Tibial nerve (tissue), 4 donors: ENCODE data around the gene MBLAC1. TPM values are rescaled to one million over a fixed set of nuclear protein-coding genes. Genes with fewer than 3 reads are reported as not detected.

Source experiments
- DNase-seq, 2 donors: peaks; one replicate each; pipeline ENCODE4 v3.0.0-alpha.2; 2019; ENCODE audit warnings: low spot score in 2 of 2
- H3K27ac ChIP-seq, 4 donors: fragments of 200-600 bp; sonication (generic) in 3 of 4; one replicate each; pipeline ENCODE4 v1.5.1; 2017 to 2019; ENCODE audit warnings: mild to moderate bottlenecking in 1 of 4
- H3K27me3 ChIP-seq, 2 donors: fragments of 200-600 bp; sonication (generic) in 1 of 2; one replicate each; pipeline versions ENCODE4 v1.5.1 to v1.6.0; 2017 to 2019
- H3K36me3 ChIP-seq, 3 donors: fragments of 200-600 bp; sonication (generic); one replicate each; pipeline ENCODE4 v1.5.1; 2018 to 2019
- H3K4me1 ChIP-seq, 4 donors: fragments of 200-600 bp; sonication (generic) in 3 of 4; one replicate each; pipeline ENCODE4 v1.5.1; 2017 to 2019
- H3K4me3 ChIP-seq, 4 donors: fragments of 200-600 bp; sonication (generic) in 3 of 4; one replicate each; pipeline ENCODE4 v1.5.1; 2017 to 2019; ENCODE audit warnings: mild to moderate bottlenecking in 1 of 4, moderate library complexity in 1 of 4
- H3K9me3 ChIP-seq, 4 donors: fragments of 200-600 bp; sonication (generic) in 3 of 4; one replicate each; pipeline ENCODE4 v1.5.1; 2017 to 2019
- EP300 ChIP-seq, 2 donors: sonication (generic); formaldehyde crosslinking; IDR thresholded peaks; one replicate each; pipeline ENCODE4 v1.6.1; 2017; ENCODE audit warnings: antibody characterized with exemption in 2 of 2, mild to moderate bottlenecking in 1 of 2
- POLR2A ChIP-seq, 2 donors: fragments of 450-650 bp; IDR thresholded peaks; one replicate each; pipeline ENCODE4 v1.6.1; 2017; ENCODE audit warnings: antibody characterized with exemption in 2 of 2, mild to moderate bottlenecking in 2 of 2, moderate library complexity in 2 of 2
- WGBS, 2 donors: methylation state at CpG; one replicate each; pipeline ENCODE4 v1.1.5; 2018; 5-methylcytosine and 5-hydroxymethylcytosine counted together
- total RNA-seq, 4 donors: library from RNA; depleted of rRNA; stranded (reverse); fragments of >200 nt; gene quantifications; one replicate each; pipeline ENCODE4 v1.1.0, GENCODE V29; 2016
- TF ChIP-seq, protein P1 (sequence below), 5 experiments: fragments of 200-600 bp in 3 of 5; fragments of 450-650 bp in 2 of 5; sonication (generic) in 3 of 5; IDR thresholded peaks; one replicate each; pipeline ENCODE4 v1.5.1; 2016 to 2019; ENCODE audit warnings: antibody characterized with exemption in 5 of 5, mild to moderate bottlenecking in 3 of 5, moderate library complexity in 2 of 5

The MBLAC1 gene
- total RNA-seq, 4 donors from 2014 or later = 3.9 to 9.2 (median 6.9) TPM

DNA sequence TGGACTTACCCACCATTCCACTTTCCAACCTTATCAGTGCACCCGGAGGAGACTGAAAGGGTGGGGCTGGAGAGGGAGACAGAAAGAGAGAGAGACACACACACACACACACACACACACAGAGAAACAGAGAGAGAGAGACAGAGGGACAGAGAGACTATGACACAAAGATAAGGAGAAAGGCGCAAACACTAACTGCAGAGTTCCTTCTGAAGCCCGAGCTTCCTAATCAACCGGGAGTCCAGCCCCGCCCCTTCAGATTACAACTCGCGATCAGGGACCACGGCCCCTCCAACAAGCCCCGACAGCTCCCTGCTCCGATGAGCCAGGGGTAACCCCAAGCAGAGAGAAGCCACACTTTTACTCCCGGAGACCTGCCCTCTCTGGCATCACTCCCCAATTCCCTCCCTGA lies 41.2 kb downstream of the MBLAC1 start:
- Histone ChIP-seq H3K9me3 (no peaks in the 10 kb centered on the region), H3K27me3 (peaks cover 0 to 12% of the 10 kb centered on the region in 2 donors), H3K4me1 (peaks cover 0 to 47% (median 29%) of the 10 kb centered on the region in 4 donors), H3K36me3 (peaks cover 0 to 7% (median 0%) of the 10 kb centered on the region in 3 donors), H3K4me3 (peak overlapping the region; percentile 29 to 57 (median 48)), H3K27ac (peak overlapping the region; percentile 76 to 87 (median 82))
- no peak for DNase-seq
- TF ChIP-seq EP300 (IDR thresholded peaks at IDR 0.05) (no peak), POLR2A (IDR thresholded peaks at IDR 0.05) (no peak)
- TF ChIP-seq, protein P1, sequence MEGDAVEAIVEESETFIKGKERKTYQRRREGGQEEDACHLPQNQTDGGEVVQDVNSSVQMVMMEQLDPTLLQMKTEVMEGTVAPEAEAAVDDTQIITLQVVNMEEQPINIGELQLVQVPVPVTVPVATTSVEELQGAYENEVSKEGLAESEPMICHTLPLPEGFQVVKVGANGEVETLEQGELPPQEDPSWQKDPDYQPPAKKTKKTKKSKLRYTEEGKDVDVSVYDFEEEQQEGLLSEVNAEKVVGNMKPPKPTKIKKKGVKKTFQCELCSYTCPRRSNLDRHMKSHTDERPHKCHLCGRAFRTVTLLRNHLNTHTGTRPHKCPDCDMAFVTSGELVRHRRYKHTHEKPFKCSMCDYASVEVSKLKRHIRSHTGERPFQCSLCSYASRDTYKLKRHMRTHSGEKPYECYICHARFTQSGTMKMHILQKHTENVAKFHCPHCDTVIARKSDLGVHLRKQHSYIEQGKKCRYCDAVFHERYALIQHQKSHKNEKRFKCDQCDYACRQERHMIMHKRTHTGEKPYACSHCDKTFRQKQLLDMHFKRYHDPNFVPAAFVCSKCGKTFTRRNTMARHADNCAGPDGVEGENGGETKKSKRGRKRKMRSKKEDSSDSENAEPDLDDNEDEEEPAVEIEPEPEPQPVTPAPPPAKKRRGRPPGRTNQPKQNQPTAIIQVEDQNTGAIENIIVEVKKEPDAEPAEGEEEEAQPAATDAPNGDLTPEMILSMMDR (IDR thresholded peaks at IDR 0.05) = no peak
- 1 to 3% methylated on average over 11 of the region's 11 CpGs for WGBS, 2 donors

DNA sequence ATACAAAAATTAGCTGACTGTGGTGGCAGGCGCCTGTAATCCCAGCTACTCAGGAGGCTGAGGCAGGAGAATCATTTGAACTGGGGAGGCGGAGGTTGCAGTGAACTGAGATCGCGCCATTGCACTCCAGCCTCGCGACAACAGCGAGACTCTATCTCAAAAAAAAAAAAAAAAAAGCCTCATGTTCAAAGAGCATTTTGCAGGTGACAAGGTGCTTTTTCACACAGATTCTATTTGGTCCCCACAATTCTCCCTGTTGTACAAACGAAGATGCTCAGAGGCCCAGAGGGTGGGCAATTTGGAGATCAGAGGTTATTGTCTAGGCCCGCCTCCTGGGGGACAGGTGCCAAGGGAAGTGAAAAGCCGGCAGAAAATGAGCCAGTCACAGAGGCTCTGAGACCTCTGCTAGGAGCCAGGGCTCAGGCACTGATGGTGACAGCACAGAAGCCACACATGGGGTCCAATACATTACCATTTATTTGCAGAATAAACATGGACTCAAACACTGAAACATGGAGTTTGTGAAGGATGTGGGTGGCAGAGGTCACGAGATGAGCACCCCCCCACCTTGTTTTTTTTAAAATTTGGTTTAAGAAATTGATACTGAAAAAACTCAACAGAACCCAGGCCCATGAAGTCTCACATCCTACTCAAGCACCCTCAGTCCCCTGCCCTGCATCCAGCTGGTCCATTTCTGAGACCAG lies 42.5 kb downstream of the MBLAC1 start:
- peaks cover 0 to 47% (median 27%) of the 10 kb centered on the region in 4 donors for H3K4me1 ChIP-seq
- TF ChIP-seq POLR2A (IDR thresholded peaks at IDR 0.05) (no peak), EP300 (IDR thresholded peaks at IDR 0.05) (no peak)
- TF ChIP-seq, protein P1 (IDR thresholded peaks at IDR 0.05) = no peak
- 86 to 88% methylated on average over 11 of the region's 11 CpGs for WGBS, 2 donors
- peak overlapping the region in 3 of 4 donors; percentile 79 to 87 (median 86) for H3K27ac ChIP-seq
- peak overlapping the region in 1 of 4 donors; percentile 57 for H3K4me3 ChIP-seq
- DNase-seq = no peak
- no peaks in the 10 kb centered on the region for H3K36me3 ChIP-seq
- H3K9me3 ChIP-seq = no peaks in the 10 kb centered on the region
- H3K27me3 ChIP-seq = peaks cover 0 to 12% of the 10 kb centered on the region in 2 donors

DNA sequence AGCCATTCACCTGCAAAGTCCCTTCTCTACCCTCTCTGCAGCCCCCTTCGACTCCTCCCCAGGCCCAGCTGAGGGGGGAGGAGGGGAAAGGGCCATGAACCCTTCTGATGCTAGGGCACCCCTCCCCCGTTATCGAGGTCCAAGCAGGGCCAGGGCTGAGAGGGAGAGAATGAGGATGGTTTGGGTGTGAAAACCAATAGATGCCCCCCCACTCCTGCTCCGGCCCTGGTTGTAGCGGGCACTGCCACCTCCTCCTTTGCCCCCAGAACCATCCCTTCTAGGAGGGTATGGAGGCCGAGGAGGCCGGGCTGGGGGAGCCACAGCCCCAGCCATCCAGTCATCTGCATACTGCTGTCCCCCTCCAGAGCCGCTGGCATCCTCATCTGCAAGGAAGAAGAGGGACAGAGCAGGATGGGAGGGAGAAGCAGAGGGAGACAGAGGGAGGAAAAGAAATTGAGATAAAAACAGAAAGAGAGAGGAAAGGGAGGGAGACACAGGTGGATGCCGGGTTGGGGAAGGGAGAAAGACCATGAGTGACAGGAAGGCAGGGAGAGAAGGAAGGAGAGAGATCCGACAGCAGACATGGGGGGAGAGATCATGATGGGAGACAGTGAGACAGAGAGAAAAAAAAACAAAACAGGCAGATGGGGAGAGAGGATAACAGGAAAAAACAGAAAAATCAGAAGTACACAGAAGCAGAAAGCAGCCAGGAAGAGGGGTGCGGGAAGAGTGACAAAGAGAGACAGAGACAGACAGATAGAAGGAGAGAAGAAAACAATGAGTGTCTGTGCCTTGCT lies 43.5 kb downstream of the MBLAC1 start:
- no peak overlapping the region for H3K4me3 ChIP-seq
- H3K27me3 ChIP-seq = peaks cover 0 to 12% of the 10 kb centered on the region in 2 donors
- 83 to 85% methylated on average over 11 of the region's 11 CpGs for WGBS, 2 donors
- H3K27ac ChIP-seq = no peak overlapping the region
- no peak for TF ChIP-seq POLR2A (IDR thresholded peaks at IDR 0.05)
- TF ChIP-seq EP300 (IDR thresholded peaks at IDR 0.05) = no peak
- TF ChIP-seq, protein P1 (IDR thresholded peaks at IDR 0.05) = no peak
- no peaks in the 10 kb centered on the region for H3K9me3 ChIP-seq
- DNase-seq = no peak
- H3K36me3 ChIP-seq = no peaks in the 10 kb centered on the region
- peaks cover 0 to 47% (median 27%) of the 10 kb centered on the region in 4 donors for H3K4me1 ChIP-seq

DNA sequence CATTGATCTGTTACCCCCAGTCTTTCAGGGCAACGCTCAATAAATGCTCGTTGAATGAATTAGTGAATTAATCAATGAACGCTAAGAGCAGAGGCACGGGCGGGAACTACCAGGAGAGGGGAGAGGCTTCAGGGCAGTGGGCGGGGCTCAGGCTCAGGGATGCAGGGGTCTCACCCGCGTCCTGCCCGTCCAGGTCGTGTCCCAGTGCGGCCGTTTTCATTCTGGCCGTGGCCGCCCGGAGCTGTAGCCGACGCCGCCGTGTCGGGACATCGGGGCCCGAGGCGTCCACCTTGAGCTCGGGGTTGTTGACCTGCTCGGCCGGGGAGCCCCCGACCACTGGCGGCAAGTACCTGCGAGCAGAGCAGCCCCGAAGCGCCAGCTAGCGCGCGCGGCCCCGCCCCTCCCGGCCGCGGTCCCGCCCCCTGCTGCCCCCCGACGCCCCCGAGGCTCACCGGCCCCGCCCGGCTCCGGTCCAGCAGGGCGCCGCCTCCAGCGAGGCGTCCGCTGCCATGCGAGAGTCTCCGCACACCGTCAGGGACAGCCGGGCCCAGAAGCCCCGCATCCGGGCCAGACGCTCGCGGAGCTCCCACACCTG lies 44.4 kb downstream of the MBLAC1 start:
- 11 to 21% methylated on average over 19 to 22 of the region's 61 CpGs for WGBS, 2 donors
- H3K27me3 ChIP-seq = peaks cover 0 to 12% of the 10 kb centered on the region in 2 donors
- H3K36me3 ChIP-seq = no peaks in the 10 kb centered on the region
- no peaks in the 10 kb centered on the region for H3K9me3 ChIP-seq
- H3K4me3 ChIP-seq = peak overlapping the region; percentile 22 to 51 (median 36)
- H3K4me1 ChIP-seq = peaks cover 0 to 47% (median 27%) of the 10 kb centered on the region in 4 donors
- H3K27ac ChIP-seq = no peak overlapping the region
- DNase-seq = no peak
- no peak for TF ChIP-seq POLR2A (IDR thresholded peaks at IDR 0.05)
- TF ChIP-seq, protein P1 (IDR thresholded peaks at IDR 0.05) = no peak
- TF ChIP-seq EP300 (IDR thresholded peaks at IDR 0.05) = no peak
